HG03280 (cell line): ENCODE data around the gene ZNF226.
"Not testable (repeated sequence)": the region's sequence is repeated elsewhere in the genome, so short reads cannot be mapped to it uniquely, and the experiment has no call there.

ENCODE experiments used
- ATAC-seq: cut with Tn5 transposase; IDR thresholded peaks from one replicate; pipeline ENCODE4 v1.9.1; 2021; ENCODE audit warnings: mild to moderate bottlenecking, moderate library complexity; ENCODE audit not compliant: unreplicated experiment

ZNF226 gene

DNA sequence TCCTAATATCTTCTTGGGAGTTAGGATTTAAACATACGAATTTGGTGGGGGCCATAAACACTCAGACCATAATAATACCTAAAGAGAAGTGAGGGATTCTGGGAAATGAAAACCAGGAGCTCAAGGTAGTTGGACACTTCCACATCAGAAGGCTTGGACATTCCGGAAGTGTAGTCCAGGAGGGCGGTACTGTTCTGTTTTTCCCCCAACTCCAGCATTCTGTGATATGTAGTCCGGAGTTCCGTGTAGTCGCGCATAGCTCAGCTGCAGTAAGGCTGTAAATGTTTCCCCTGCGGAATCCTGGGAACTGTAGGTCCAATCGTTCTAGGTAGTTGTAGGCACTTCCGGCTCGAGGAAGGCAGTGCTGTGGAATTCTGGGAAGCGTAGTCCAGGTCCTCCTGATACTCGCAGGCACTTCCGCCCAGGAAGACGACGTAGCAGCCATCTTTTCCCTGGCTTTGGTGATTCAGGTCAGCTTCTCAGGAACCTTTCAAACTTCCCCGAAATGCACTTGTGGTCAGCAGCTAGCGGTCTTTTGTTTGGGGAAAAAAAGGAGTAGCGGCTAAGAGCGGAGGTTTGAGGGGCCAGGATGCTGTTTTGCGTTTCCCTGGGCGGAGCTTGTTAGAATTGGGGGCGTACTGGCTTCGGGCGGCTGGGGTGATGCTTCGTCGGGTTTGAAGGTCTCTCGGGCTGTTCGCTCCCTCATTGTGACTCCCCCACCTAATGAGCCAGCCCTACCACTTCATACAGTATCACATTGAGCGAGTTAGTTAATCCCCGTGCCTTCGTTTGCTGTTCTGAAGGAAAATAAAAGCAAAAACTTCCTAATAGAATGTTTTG is at the start of gene ZNF226:
ZNF226 (plus strand) TSS at position 428 of the 840 bp plus-strand sequence. CDS start 4,981 bp downstream, outside the sequence.
- peak; percentile 82 for ATAC-seq

- not testable (repeated sequence) for ATAC-seq
These were observed 43.7 kb upstream of the ZNF226 start for GRCh38 chr19:44121162-44121561.

- no peak for ATAC-seq
These were observed 32.9 kb upstream of the ZNF226 start for GRCh38 chr19:44131955-44132354.

GRCh38 chr19:44141191-44142058 is 23.5 kb upstream of the ZNF226 start, which contains the start of gene ZNF234:
ZNF234 (plus strand) TSS chr19:44141554; CDS start chr19:44144633, 3,079 bp downstream.
- ATAC-seq: peak; percentile 82

GRCh38 chr19:44142059-44142433 is 22.9 kb upstream of the ZNF226 start:
- ATAC-seq: no peak

- ATAC-seq: no peak
These were observed 15.1 kb upstream of the ZNF226 start for GRCh38 chr19:44149776-44150175.

GRCh38 chr19:44151491-44151890 is 13.4 kb upstream of the ZNF226 start:
- ATAC-seq: no peak

DNA sequence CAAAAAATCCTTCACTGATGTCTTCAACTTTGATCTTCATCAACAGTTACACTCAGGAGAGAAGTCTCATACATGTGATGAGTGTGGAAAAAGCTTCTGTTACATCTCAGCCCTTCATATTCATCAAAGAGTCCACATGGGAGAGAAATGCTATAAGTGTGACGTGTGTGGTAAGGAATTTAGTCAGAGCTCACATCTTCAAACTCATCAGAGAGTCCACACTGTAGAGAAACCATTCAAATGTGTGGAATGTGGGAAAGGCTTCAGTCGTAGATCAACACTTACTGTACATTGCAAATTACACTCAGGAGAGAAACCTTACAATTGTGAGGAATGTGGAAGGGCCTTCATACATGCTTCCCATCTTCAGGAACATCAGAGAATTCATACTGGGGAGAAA is 8.4 kb upstream of the ZNF226 start:
- ATAC-seq: no peak

GRCh38 chr19:44163789-44164188 is 1.1 kb upstream of the ZNF226 start:
- no peak for ATAC-seq

GRCh38 chr19:44164327-44164672 is 600 bp upstream of the ZNF226 start:
- no peak for ATAC-seq

DNA sequence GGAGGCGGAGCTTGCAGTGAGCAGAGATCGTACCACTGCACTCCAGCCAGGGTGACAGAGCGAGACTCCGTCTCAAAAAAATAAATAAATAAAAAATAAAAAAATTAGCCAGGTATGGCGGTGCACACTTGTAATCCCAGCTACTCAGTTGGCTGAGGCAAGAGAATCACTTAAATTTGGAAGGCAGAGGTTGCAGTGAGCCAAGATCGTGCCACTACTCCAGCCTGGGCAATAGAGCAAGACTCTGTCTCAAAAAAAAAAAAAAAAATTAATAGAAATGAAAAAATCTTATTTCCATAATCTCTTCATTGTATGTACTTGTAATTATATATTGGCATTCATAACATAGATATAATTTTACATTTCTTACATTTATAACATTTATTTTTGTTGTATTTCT is 5.8 kb downstream of the ZNF226 start:
- ATAC-seq: not testable (repeated sequence)

- no peak for ATAC-seq
These were observed 11.7 kb downstream of the ZNF226 start for GRCh38 chr19:44176590-44176989.

DNA sequence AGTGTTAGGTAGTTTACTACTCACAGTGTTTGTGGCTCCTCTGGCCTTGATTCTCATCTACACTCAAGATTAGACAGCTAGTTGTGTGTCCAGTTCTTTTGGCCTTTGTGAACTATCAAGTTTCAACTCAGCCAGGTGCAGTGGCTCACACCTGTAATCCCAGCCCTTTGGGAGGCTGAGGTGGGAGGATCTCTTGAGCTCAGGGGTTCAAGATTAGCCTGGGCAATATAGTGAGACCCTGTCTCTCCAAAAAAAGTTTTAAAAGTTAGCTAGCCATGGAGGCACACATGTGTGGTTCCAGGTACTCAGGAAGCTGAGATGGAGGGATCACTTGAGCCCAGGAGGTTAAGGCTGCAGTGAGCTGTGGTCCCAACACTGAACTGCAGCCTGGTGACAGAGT is 16.1 kb downstream of the ZNF226 start:
- ATAC-seq: no peak

DNA sequence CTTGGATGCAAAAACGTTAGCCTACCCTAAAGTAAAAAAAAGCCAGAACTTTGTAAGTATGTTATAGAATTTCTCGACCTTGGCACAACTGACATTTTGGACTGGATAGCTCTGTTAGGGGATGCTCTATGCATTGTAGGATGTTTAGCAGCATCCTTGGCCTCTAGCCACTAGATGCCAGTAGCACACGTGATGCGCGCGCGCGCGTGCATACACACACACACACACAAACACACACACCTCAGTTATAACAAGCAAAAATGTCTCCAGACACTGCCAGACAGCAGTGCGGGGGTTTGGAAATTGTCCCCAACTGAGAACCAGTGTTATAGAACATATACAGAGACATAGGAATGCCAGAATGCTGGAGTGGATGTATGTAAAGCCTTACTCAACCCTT is 17.2 kb downstream of the ZNF226 start:
- no peak for ATAC-seq

GRCh38 chr19:44190020-44190419 is 25.1 kb downstream of the ZNF226 start:
- ATAC-seq: no peak

DNA sequence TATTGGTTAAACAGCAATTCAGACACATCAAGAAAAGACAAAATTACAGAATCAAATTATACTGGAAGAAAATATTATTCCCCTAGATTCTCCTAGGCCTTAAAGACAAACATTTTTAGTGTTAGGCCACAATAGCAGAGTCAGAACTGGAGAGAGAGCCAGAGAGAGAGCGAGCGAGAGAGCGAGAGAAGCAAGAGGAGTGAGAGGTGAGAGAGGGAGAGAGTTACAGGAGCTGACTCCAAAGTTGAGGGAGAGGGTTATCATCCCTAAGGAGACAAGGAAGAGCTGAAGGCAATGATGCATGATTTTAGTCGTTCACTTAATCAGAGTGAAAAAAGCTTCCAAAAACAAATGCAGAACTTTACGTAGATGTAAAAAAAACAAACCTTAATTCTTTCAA is 27.2 kb downstream of the ZNF226 start:
- ATAC-seq: no peak

DNA sequence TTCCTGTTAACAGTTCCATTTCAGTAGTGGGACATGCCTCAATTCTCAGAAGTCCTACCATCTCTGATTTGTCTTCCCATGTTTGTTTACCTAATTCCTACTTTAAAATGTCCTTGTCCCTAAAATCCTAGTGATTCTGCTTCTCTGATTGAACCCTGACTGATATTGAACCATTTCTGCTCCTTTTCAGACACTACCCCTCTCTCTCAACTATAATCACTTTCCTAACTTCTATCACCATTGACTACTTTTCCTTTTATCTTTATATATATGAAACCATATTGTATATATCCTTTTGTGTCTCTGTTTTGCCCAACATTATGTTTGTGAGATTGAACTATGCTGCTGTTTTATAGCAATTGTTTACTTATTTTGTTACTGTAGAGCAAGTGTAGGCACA is 31.9 kb downstream of the ZNF226 start:
- no peak for ATAC-seq

DNA sequence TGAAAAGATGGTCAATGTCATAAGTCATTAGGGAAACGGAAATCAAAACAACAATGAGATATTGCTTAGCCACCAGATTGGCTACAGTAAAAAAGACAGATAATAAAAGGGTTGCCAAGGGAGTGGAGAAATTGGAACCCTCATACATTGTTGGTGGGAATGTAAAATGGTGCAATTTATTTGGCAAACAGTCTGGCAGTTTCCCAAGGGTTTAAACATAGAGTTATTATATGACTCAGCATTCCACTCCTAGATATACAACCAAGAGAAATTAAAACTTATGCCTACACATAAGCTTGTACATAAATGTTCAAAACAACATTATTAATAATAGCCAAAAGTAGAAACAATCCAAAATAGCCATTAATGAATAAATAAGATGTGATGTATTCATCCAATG is 37.6 kb downstream of the ZNF226 start:
- ATAC-seq: no peak

DNA sequence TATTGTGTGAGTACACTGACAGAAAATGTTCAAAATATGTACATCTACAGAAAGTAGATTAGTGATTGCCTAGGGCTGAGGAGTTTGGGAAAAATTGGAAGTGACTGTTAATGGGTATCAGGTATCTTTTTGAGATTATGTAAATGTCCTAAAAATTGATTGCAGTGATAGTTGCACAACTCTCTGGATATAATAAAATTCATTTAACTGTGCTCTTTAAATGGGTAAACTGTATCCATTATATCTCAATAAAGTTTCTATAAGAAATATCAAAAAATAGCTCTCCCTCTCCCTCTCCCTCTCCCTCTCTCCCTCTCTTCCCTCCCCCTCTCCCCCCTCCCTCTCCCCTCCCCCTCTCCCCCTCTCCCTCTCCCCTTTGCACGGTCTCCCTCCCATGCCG is 38.1 kb downstream of the ZNF226 start:
- ATAC-seq: no peak

GRCh38 chr19:44203877-44204276 is 39.0 kb downstream of the ZNF226 start:
- ATAC-seq: not testable (repeated sequence)

DNA sequence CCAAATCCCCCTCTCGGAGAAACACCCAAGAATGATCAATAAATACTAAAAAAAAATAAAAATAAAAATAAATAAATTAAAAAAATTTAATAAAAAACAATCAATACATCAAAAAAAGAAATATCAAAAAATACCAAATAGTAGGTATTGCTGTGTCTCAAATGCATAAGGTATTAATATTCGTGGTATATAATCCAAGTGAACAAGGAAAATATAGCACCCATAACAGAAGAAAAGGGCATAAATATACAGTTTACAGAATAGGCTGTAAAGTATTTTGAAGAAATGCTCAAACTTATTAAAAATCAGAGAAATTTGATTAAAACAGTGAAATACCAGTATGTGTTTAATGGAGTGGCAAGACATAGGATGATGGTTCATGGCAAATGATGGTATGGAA is 39.9 kb downstream of the ZNF226 start:
- no peak for ATAC-seq
